NCI-H1694 (cell line): Measurements from ENCODE around the gene LRCH1.
A peak's percentile ranks its signal among the peaks of the same experiment; 100 is the strongest.
"Not testable (repeated sequence)": the region's sequence is repeated elsewhere in the genome, so short reads cannot be mapped to it uniquely, and the experiment has no call there.

Experiments used
- DNase-seq: peaks from one replicate; lab custom pipeline; 2025; lab: John Stamatoyannopoulos, UW

LRCH1 gene, protein sequence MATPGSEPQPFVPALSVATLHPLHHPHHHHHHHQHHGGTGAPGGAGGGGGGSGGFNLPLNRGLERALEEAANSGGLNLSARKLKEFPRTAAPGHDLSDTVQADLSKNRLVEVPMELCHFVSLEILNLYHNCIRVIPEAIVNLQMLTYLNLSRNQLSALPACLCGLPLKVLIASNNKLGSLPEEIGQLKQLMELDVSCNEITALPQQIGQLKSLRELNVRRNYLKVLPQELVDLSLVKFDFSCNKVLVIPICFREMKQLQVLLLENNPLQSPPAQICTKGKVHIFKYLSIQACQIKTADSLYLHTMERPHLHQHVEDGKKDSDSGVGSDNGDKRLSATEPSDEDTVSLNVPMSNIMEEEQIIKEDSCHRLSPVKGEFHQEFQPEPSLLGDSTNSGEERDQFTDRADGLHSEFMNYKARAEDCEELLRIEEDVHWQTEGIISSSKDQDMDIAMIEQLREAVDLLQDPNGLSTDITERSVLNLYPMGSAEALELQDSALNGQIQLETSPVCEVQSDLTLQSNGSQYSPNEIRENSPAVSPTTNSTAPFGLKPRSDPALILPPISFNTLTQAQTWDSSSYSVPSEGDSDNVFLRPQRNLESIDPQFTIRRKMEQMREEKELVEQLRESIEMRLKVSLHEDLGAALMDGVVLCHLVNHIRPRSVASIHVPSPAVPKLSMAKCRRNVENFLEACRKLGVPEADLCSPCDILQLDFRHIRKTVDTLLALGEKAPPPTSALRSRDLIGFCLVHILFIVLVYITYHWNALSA

DNA sequence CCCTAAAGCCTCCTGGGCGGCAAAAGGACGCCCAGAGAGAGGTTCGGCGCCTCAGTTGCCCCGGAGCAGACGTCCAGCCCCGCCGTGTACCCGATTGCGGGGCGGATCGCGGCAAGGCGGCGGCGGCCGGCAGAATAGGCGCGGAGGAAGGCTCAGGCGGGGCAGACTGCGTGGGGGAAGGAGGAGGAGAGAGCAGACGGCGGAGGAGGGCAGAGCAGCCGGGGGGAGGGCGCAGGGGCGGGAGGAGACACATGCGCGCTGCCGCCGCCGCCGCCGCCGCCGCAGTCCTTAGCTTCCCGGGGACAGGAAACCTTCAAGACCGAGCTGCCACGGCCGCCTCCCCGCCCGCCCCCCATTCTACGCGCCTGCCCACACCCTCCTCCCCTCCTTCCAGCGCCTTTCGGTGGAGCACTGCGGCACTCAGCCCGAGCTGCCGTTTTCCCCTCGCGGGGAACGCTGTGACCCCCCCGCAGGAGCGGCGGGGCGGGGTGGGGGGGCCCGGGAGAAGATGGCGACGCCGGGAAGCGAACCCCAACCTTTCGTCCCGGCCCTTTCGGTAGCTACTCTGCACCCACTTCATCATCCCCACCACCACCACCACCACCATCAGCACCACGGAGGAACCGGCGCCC is at the start of gene LRCH1:
TSS of gene LRCH1 (plus strand) at position 282 of the 632 bp plus-strand sequence. CDS start at position 509, 227 bp downstream.
- DNase-seq, result peak; percentile 77

DNA sequence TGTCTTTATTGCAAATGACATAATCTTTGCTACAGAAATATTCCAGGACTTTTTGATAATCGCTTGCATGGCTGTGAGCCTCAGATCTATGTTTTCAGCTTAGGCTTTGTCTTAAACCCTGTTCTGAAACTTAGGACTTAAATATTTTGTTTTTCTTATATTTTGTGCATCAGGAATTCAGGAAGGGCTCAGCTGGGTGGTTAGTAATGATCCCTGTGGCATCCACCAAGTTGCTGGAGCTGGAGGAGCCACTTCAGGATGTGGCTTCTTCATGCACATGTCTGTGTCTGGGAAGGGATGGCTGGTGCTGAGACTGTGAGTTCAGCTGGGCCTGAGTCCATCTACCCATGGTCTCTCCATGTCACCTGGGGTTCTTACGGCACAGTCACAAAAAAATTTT is 48.9 kb upstream of the LRCH1 start:
- no peak for DNase-seq

DNA sequence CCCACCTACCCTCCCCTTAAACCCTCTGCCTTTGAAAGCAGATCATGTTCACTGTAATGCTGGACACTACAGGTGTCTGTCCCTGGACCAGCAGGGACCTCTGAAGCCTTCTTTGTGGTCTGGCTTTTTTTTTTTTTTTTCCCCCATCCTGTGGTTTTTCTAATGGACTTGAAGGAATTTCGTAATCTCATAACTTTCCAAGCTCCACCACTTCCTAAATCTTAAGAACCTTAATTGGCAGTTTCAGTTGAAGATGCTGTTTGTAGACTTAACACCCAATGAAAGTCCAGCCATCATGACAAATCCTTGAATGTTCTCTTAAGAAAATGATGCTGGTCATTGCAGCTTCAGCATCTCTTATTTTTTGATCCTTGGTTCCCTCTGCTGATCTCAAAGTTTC is 45.0 kb upstream of the LRCH1 start:
- DNase-seq, result no peak

DNA sequence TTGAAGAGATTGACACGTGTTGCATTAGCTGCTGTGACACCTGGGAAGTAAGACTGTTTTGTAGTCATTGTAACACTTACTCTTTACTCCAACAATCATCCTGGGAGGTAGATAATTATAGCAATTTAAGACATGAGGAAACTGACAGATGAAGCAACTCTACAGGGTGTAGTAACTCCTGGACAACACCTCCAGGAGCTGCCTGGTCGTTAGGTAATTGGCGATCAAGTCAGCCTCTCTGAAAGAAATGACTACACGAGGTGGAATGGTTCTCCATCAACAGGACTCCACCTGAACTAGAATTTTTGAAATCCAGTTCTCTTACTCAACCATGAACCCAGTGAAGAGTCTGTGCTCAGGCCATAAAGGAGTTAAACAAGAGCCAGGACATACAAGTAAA is 43.0 kb upstream of the LRCH1 start:
- DNase-seq, result no peak

DNA sequence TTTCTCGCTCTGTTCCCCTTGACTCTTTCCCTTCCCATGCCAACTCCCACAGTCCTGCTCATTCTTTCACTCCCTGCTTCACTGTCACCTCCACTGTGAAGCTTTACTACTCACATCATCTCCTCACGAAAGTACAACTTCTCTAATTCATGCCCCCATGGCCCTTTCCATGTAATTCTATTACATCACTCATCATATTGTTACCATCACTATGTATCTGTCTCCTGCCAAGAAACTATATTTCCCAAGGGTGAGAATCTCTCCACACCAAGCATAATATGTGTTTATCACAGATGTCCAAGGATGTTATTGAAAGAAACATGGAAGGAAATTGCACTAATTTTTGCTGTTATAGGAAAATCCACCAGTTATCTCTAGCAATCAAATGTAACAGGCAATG is 37.2 kb upstream of the LRCH1 start:
- DNase-seq, result no peak

DNA sequence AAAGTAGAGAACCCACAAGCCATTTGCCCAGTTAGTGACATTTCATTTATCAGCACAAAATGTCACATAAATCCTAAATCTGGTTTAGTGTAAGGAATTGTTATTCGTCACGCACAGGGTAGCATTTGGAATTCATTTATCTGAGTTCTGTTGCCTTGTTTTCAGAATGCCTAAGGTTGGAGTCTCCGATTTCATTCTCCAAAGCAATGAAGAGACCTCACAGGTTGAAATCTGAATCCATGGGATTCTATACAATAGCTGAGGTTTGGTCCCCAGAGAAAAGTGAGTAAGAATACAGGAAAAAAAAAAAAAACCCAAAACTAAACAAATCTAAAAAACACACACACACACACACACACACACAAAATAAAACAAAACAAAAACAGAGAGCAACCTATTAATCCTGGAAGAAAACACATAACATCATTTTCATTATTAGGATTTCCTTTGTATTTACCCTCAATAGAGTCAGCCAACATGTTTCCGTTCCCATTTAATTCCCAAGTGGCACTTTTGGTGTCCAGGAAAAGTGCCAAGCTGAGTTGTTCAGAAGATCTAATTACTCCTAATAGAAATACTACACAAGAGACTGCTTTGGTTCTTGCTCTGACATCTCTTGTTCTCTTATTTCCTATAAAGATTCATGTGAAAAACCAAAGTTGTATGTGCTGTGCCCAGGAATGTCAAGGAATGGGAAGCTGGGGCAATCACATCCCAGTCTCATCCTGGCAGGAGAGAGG is 36.2 kb upstream of the LRCH1 start:
- DNase-seq, result peak; percentile 37

DNA sequence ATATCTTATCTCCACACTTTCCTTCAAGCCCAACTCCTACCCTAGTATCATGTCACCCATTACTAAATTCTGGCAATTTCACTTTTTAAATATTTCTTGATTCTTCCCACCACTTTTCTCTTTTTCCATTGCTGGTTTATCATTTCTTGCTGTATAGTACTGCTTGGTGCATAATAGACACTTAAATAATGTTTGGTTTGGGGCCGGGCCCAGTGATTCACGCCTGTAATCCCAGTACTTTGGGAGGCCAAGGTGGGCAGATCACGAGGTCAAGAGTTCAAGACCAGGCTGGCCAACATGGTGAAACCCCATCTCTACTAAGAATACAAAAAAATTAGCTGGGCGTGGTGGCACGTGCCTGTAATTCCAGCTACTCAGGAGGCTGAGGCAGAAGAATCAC is 35.2 kb upstream of the LRCH1 start:
- DNase-seq, result not testable (repeated sequence)

DNA sequence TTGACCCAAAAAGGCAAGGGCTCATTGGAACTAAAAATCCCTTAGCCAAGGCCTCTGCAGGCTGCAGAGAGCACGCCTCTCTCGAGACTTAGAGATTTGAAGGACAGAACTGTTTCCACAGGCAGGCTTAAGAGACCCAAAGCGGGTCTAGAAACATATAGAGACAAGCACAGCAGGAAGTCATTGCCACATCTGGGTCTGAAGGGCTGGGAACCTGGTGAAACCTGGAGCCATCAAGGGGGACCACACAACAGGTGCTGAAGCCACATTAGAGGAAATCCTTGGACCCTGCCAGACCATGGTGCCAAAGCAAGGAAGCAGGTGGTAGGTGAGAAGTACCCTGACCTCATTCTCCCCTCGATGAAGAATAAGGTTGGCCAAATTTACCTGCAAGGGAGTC is 33.8 kb upstream of the LRCH1 start:
- no peak for DNase-seq

DNA sequence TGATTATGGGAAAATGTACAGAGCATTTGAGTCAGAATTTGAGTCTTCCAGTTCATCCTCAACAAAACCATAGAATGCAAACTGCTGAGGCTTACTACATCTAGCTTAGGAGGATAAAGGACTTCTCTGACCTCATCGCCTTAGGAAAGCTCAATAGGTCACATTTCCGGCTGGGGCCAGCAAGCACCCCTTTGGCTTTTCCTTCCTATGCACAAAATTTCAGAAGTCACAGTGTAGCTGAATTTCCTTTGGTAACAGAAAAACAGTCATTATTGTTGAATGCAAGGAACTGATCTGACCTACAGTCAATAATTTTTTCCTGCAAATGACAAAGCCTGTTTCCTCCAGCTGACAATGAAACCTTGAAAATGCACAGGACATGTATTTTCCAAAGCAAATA is 32.8 kb upstream of the LRCH1 start:
- no peak for DNase-seq

DNA sequence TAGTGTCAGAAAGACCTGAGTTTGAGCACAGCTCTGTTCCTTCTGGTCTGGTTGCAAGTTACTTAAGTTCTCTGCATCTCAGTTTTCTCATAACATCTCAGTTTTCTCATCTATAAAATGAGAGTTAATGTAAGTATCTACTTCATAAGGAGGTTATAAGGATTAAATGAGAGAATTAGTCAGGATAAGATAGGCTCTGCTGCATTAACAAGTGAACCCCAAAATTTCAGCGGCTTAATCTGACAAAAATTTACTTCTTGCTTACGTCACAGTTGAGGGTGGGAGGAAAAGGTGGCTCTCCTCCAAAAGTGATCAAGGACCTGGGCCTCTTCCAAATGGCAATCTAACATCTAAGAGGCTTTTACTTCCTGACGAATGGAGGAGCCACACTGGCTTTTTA is 31.5 kb upstream of the LRCH1 start:
- DNase-seq, result no peak

DNA sequence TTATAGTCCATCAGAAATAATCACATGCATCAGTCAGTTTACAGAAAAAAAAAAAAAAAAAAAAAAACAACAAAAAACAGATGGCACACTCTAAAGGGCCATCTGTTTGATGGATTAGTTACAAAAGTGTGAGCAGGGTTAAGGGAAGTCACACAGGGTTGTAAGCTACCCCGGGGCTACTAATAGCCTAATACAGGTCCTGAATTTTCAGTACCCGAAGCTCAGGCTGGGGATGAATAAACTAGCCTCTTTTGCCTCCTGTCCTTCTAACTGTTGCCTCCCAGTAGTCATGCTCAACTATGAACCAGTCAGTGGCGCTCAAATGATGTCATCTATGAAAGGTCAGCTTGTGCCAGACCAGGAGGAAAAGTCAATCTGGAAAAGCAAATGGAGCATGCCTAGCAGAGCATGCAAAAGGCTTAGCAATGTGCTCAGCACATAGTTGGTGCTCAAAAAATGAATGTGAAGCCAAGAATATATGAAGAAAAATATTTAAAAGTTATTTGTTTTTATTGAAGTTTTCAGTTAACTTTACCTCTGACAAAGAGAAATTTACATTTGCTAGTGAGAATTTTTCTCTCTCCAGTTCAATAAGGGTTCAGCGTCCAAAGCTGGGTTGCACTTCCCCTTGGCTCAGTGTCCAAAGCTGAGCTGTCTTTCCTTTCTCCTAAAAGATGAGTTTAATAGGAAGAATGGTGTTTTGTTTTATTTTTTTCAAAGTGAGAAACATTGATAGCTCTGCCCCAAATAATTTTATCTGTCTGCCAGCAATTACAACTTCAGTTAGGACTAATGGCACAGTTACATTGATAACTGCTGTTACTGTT is 30.8 kb upstream of the LRCH1 start:
- DNase-seq, result peak; percentile 69

DNA sequence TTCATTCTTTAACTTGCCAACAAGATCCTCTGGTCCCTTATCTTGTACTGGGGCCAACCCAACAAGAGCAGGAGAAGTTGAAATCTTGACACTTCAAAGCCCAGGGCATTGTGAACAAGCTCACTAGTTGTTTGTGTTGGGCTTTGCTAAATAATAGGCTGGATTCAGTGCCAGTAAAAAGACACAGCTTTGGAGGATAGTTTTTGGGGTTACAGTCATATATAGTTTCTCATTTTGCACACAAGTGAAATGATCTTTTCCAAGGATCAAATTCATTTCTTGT is 30.3 kb upstream of the LRCH1 start:
- no peak for DNase-seq

DNA sequence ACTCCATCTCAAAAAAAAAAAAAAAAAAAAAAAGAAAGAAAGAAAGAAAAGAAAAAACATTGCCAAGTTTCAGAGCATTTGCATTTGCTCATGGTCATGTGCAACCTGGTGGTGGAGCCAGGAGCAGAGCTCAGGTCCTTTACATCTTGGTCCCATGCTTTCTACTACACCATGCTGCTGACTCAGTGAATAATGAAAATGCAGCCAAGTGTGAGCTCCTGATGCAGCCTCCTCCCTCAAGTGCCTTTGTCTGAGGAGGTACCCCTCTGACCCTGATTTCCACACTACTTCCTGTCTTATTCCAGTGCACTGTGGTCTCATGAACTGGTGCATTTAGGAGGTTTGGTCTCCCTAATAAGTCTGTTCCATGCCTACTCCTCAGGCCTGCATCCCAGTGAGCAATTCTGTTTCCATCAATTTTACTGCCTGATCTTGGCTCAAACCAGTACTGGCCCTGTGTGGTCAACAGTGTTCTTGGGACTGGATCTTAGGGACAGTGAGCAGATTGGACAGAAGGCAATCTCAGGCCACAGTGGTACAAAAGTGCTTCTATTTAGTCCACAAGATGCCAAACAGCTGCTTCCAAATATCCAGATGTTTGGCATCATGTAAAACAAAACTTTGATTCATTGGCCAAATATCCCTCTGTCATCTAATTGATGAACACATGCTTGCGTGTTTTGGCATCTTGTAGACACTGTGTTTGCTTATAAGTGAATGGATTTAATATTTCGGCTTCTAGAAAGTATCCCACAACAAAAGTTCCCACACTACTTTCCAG is 28.8 kb upstream of the LRCH1 start:
- no peak for DNase-seq

DNA sequence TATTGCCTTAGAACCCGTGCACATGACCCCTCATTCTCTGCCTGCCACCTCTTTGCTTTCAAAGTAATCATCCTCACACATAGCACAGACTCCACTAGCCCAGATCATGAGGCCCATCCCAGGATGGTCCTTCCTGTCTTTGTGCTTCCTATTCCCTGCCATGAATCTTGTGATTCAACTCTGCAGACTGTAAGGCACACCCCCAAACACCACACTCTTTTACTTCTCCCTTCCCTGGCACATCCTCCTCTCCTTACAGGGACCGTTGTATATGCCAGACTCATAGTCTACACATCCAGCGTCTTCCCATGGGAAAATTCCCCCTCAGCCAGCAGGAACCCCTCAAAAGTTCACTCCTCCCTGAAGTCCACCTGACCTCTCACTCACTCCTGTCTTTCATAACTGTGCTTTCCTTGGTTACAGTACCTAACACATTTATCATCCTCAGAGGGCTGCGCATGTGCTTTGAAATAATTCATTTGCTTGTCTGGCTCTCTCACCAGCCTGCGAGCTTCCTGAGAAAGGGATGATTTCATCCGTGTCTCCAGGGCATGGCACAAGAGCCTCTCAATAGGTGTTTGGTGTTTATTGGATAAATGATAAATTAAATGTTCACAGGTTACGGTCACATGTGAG is 26.8 kb upstream of the LRCH1 start:
- no peak for DNase-seq

DNA sequence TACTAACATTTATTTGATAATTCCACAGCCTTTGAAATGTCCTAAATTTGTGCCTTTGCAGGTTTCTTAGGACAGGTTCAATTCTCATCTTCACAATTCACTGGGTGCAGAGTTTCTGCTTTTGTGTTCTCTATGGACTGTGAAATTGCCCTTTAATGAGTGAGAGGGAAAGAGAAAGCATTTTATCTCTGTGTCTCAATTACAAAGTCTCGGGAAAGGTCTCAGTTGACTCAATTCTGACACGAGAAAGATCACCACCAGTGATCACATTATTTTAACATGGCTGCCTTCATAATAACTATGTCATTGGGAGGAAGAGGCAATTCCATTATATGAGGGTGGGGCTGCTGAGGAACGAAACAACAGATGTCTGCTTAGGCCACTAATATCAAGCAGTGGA is 26.2 kb upstream of the LRCH1 start:
- no peak for DNase-seq

DNA sequence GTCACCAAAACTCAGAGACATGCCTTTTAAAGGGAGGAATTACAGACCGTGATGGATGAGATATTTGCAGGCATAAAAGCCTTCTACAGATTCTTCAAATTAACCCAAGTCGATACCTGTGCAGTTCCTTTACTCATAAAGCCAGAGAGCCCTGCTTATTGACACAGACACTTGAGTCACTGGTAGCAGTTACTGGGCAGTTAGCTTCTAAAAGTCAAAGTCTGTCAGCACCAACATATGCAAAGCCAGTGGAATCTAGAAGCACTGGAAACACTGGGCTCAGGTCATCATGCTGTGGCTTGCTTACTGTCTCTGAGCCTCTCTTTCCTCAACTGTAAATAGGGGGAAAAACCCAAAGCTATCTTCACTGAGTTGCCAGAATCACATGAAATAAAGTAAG is 25.7 kb upstream of the LRCH1 start:
- DNase-seq, result no peak

DNA sequence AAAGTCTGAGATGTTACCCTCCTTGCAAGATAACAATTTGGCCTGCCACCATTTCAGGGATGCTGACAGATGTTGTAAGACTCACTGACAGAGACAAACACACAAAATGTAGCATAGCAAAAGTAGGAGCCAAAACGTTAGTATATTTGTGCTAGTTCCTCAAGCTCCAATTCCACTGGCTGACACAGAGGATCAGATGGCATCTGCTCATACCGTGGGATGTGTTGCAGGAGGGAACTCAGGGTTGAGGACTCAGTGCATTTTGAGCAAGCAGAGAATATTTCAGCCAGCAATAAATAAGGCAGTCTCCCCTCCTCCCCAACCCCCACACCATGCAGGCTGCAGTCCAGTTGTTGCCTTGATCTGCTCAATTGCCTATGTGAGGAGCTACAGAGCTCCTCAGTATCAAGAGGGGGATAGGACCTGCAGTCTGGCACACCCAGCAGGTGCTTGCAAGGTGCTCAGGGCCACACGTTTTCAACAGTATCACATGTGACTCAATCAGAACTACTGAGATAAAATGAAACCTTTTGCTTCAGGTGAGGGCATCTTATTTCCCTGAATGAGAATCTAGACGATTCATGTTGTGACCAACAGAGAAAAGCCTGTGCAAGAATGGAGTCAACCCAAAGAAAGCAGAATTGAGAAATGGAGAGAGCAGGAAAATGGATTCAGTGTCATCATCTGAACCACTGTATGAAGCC is 23.6 kb upstream of the LRCH1 start:
- DNase-seq, result no peak

DNA sequence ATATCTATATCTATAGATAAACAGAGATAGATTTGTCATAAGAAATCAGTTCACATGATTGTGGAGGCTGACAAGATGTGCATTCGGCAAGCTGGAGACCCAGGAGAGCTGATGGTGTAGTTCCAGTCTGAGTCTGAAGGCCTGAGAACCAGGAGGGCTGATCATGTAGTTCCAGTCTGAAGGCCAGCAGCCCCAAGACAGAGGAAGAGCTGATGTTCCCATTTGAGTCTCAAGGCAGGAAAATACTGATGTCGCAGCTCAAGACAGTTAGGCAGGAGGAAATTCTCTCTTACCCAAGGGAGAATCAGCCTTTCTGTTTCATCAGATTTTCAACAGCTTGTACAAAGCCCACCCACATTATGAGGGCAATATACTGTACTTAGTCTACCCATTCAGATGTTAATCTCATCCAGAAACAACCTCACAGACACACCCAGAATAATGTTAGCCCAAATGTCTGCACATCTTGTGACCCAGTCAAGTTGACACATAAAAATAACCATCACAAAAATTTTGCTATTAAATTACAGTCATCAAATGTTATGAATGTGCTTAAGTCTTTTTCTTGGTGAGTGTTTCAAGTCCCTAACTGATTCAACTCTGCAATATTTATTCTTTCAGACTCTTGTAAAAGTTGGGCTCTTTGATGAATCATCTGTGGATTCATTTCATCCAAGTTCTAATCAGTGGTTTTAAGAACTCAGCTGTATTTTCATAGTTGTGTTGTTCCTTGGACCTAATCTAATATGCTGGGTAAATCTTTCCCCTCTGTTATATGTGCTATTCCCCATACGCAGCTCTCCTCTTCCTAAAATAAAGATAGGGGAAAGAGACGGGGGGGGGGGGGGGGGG is 22.7 kb upstream of the LRCH1 start:
- DNase-seq, result no peak

DNA sequence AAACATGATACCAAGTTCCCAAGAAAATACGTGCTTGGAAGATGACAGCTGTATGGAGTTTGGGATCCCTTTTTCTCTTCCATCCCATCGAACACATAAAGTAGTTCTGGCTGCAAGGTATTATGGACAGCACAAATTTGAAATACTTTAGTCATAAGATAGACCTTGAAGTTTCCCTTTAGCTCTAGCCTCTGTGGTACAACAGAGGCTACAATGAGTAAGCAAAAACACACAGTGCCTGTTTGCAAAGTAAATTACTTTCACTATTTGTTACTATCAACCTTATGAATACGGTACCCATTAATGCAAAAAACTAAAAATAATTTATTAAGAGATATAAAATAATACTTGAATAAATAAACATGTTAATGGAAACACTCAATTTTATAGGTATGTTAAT is 21.0 kb upstream of the LRCH1 start:
- DNase-seq, result no peak
